ENCODE results near the gene EARS2.

GRCh38 chr16:23563186-23563585 lies 6.0 kb upstream of the EARS2 start:
- no peak for TF ChIP-seq POLR2A (IDR thresholded peaks at IDR 0.05)
- TF ChIP-seq CTCF (IDR thresholded peaks at IDR 0.05): no peak
